Measurements from ENCODE around the gene AHCYL1.

Gene AHCYL1

DNA sequence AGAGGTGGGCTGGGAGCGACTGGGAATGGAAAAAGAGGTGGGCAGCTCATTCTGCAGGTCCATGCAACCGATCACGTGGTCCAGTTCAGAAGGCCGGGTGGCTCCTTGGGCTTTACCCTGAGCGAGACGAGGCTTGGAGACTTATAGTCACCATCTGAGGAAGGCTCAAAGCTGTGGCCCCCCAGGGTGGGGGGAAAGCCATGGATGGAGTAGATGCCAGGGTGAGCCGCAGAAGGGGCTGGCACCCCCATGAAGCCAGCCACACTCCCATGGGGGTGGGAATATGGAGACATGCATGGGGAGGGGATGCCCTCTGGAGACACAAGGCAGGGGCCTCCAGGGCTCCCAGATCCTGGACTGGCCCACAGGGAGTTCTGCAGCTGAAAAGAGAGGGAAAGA, 76.1 kb downstream of the AHCYL1 start:
- Histone ChIP-seq H3K4me1 (peaks cover 6% of the 10 kb centered on the region), H3K36me3 (ENCODE audit: control insufficient read depth, insufficient read depth, low read length) (no peaks in the 10 kb centered on the region), H3K9me3 (ENCODE audit: control insufficient read depth, low read length) (no peaks in the 10 kb centered on the region), H3K4me3 (ENCODE audit: low read depth, low read length) (no peak overlapping the region), H3K79me2 (no peaks in the 10 kb centered on the region), H3K27ac (no peak overlapping the region), H3K9ac (no peak overlapping the region), H3K27me3 (ENCODE audit: control insufficient read depth, insufficient read depth, low read length) (no peaks in the 10 kb centered on the region), H3K4me2 (ENCODE audit: low read length) (no peak overlapping the region), H2AFZ (no peak overlapping the region)
- TF ChIP-seq, protein P1, sequence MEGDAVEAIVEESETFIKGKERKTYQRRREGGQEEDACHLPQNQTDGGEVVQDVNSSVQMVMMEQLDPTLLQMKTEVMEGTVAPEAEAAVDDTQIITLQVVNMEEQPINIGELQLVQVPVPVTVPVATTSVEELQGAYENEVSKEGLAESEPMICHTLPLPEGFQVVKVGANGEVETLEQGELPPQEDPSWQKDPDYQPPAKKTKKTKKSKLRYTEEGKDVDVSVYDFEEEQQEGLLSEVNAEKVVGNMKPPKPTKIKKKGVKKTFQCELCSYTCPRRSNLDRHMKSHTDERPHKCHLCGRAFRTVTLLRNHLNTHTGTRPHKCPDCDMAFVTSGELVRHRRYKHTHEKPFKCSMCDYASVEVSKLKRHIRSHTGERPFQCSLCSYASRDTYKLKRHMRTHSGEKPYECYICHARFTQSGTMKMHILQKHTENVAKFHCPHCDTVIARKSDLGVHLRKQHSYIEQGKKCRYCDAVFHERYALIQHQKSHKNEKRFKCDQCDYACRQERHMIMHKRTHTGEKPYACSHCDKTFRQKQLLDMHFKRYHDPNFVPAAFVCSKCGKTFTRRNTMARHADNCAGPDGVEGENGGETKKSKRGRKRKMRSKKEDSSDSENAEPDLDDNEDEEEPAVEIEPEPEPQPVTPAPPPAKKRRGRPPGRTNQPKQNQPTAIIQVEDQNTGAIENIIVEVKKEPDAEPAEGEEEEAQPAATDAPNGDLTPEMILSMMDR (IDR thresholded peaks at IDR 0.05): no peak

DNA sequence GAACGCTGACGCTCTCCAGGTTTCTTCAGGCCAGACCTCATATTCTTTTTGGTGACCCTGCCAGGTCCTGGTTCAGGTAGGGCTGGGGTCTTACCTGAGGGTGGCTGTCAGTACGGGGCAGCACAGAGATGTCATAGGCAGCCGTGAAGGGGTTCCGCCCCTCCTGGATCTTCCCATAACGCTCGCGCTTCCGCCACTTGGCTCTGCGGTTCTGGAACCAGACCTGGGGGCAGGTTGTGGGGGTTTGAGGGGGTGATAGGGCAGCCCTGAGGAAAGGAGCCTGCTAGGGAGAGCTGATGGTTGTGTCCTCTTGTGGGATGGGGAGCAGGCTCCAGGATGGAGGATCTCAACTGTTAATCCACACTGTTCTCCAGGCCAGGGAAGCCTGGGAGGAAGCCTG, 76.8 kb downstream of the AHCYL1 start:
- TF ChIP-seq, protein P1 (IDR thresholded peaks at IDR 0.05): no peak
- Histone ChIP-seq H3K27ac (no peak overlapping the region), H3K4me2 (ENCODE audit: low read length) (no peak overlapping the region), H3K79me2 (no peaks in the 10 kb centered on the region), H3K4me1 (peaks cover 6% of the 10 kb centered on the region), H3K9me3 (ENCODE audit: control insufficient read depth, low read length) (no peaks in the 10 kb centered on the region), H2AFZ (no peak overlapping the region), H3K4me3 (ENCODE audit: low read depth, low read length) (no peak overlapping the region), H3K9ac (no peak overlapping the region), H3K27me3 (ENCODE audit: control insufficient read depth, insufficient read depth, low read length) (no peaks in the 10 kb centered on the region), H3K36me3 (ENCODE audit: control insufficient read depth, insufficient read depth, low read length) (no peaks in the 10 kb centered on the region)

DNA sequence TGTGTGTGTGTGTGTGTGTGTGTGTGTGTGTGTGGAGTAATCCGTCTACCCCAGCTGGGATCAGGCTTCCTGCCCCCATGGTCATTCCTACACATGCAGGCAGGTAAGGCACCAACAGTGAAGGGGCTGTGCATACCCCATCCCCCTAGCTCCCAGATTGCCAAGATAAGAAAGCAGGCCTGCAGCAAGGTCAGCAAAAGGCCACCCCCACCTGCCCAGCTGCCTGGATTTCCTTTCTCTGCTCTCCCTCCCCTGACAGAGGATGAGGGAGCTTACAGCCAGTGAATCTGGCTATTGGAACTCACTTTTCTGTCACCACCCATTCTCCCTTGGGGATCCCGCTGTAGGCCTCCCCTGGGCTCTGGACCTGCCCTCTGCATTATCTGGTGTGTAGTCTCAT, 78.0 kb downstream of the AHCYL1 start:
- no peaks in the 10 kb centered on the region for H3K27me3 ChIP-seq (ENCODE audit: control insufficient read depth, insufficient read depth, low read length)
- H3K4me3 ChIP-seq (ENCODE audit: low read depth, low read length): no peak overlapping the region
- H3K9ac ChIP-seq: no peak overlapping the region
- peaks cover 6% of the 10 kb centered on the region for H3K4me1 ChIP-seq
- no peak overlapping the region for H2AFZ ChIP-seq
- no peak overlapping the region for H3K27ac ChIP-seq
- no peaks in the 10 kb centered on the region for H3K79me2 ChIP-seq
- no peaks in the 10 kb centered on the region for H3K36me3 ChIP-seq (ENCODE audit: control insufficient read depth, insufficient read depth, low read length)
- TF ChIP-seq, protein P1 (IDR thresholded peaks at IDR 0.05): no peak
- no peak overlapping the region for H3K4me2 ChIP-seq (ENCODE audit: low read length)
- H3K9me3 ChIP-seq (ENCODE audit: control insufficient read depth, low read length): no peaks in the 10 kb centered on the region

DNA sequence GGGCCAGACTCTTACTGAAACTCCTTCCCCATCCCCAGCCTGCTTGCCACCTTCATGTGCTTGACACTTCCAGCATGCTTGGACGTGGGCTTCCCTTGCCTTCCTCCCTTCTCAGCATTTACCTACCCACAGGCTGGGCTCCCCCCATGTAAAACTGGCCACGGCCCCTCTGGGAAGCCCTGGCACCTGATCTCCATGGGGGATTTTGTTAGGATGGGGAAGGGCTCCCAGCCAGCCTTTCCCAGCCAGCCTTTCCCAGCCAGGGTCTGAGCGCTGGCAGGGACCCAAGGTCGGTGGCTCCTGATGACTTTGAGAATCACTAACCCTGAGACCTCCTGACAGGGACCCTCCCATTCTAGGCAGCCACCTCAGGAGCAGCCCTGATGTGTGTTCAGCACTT, 79.2 kb downstream of the AHCYL1 start:
- no peak overlapping the region for H3K9ac ChIP-seq
- no peak overlapping the region for H3K4me2 ChIP-seq (ENCODE audit: low read length)
- H3K36me3 ChIP-seq (ENCODE audit: control insufficient read depth, insufficient read depth, low read length): no peaks in the 10 kb centered on the region
- H3K27ac ChIP-seq: no peak overlapping the region
- H2AFZ ChIP-seq: no peak overlapping the region
- H3K79me2 ChIP-seq: no peaks in the 10 kb centered on the region
- H3K4me3 ChIP-seq (ENCODE audit: low read depth, low read length): no peak overlapping the region
- TF ChIP-seq, protein P1 (IDR thresholded peaks at IDR 0.05): no peak
- no peaks in the 10 kb centered on the region for H3K27me3 ChIP-seq (ENCODE audit: control insufficient read depth, insufficient read depth, low read length)
- H3K4me1 ChIP-seq: peaks cover 6% of the 10 kb centered on the region
- no peaks in the 10 kb centered on the region for H3K9me3 ChIP-seq (ENCODE audit: control insufficient read depth, low read length)

DNA sequence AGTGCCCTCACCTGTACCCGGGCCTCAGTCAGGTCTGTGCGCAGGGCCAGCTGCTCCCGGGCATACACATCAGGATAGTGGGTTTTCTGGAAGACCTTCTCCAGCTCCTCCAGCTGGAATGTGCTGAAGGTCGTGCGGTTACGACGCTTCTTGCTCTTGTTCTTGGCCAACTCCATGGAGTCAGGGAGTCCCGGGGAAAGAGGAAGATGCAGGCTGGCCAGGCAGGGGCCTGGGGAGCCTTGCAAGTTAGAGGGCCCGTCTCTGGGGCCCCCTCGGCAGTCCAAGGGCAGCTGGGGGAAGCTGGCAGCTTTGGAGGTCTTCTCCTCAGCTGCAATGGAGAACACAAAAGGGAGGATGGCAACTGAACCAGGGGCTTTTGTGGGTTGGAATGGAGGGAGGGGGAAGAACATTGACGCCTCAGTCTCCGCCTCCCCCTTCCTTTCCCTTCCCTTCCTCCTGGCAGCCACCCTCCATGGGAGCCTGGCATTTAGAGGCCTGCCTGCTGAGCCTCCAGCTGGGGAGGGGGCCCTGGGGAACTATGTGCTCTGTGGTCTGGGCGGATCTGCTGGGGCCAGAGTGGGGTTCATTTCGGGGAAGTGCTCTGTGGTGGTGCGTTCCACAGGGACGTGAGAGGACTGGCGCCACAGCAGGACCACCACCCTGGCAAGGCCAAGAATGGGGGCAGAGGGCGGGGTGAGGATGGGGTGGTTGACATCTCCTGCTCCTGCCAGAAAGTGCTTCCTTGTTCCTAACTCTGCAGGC, 80.2 kb downstream of the AHCYL1 start:
- H3K27me3 ChIP-seq (ENCODE audit: control insufficient read depth, insufficient read depth, low read length): no peaks in the 10 kb centered on the region
- H3K4me1 ChIP-seq: peaks cover 6% of the 10 kb centered on the region
- H3K9me3 ChIP-seq (ENCODE audit: control insufficient read depth, low read length): no peaks in the 10 kb centered on the region
- no peak overlapping the region for H3K4me2 ChIP-seq (ENCODE audit: low read length)
- H3K36me3 ChIP-seq (ENCODE audit: control insufficient read depth, insufficient read depth, low read length): no peaks in the 10 kb centered on the region
- H3K4me3 ChIP-seq (ENCODE audit: low read depth, low read length): no peak overlapping the region
- H3K27ac ChIP-seq: no peak overlapping the region
- TF ChIP-seq, protein P1 (IDR thresholded peaks at IDR 0.05): no peak
- no peak overlapping the region for H3K9ac ChIP-seq
- H3K79me2 ChIP-seq: no peaks in the 10 kb centered on the region
- no peak overlapping the region for H2AFZ ChIP-seq
